NK-92 treated with Interleukin-12 subunit alpha and Interleukin-12 subunit beta, amount 100 ng/mL, for 24 hours (cell line): ENCODE measurements around the gene BCAS2.
"Not testable (repeated sequence)": the region's sequence is repeated elsewhere in the genome, so short reads cannot be mapped to it uniquely, and the experiment has no call there.

Experiments
- DNase-seq: peaks from one replicate; lab custom pipeline; 2025; lab: John Stamatoyannopoulos, UW

The BCAS2 gene

GRCh38 chr1:114581335-114582287 lies at the start of gene BCAS2:
Gene BCAS2, minus strand, starts transcription at chr1:114581615. Its CDS starts 24 bp downstream, at chr1:114581591.
- peak; percentile 90 for DNase-seq

- DNase-seq: no peak
Measured at GRCh38 chr1:114627107-114627506, 45.7 kb upstream of the BCAS2 start.

GRCh38 chr1:114623364-114623763 lies 41.9 kb upstream of the BCAS2 start:
- no peak for DNase-seq

GRCh38 chr1:114620419-114620818 lies 39.0 kb upstream of the BCAS2 start:
- DNase-seq: no peak

- DNase-seq: no peak
Measured at GRCh38 chr1:114618606-114619005, 37.2 kb upstream of the BCAS2 start.

GRCh38 chr1:114610546-114611245 lies 29.3 kb upstream of the BCAS2 start:
- DNase-seq: no peak

GRCh38 chr1:114609826-114610225 lies 28.4 kb upstream of the BCAS2 start:
- DNase-seq: no peak

- no peak for DNase-seq
Measured at GRCh38 chr1:114609026-114609425, 27.6 kb upstream of the BCAS2 start.

GRCh38 chr1:114607223-114607622 lies 25.8 kb upstream of the BCAS2 start:
- no peak for DNase-seq

- DNase-seq: no peak
Measured at GRCh38 chr1:114597949-114598348, 16.5 kb upstream of the BCAS2 start.

GRCh38 chr1:114595602-114596001 lies 14.2 kb upstream of the BCAS2 start:
- no peak for DNase-seq

- no peak for DNase-seq
Measured at GRCh38 chr1:114594046-114594445, 12.6 kb upstream of the BCAS2 start.

- no peak for DNase-seq
Measured at GRCh38 chr1:114589122-114589521, 7.7 kb upstream of the BCAS2 start.

- no peak for DNase-seq
Measured at GRCh38 chr1:114588196-114588689, 6.8 kb upstream of the BCAS2 start.

- DNase-seq: no peak
Measured at GRCh38 chr1:114587203-114587991, 6.0 kb upstream of the BCAS2 start.

- DNase-seq: no peak
Measured at GRCh38 chr1:114586513-114587047, 5.2 kb upstream of the BCAS2 start.

GRCh38 chr1:114585231-114585630 lies 3.8 kb upstream of the BCAS2 start:
- DNase-seq: no peak

- no peak for DNase-seq
Measured at GRCh38 chr1:114574365-114574764, 7.0 kb downstream of the BCAS2 start.

GRCh38 chr1:114564141-114564540 lies 17.3 kb downstream of the BCAS2 start:
- DNase-seq: no peak

GRCh38 chr1:114562978-114563510 lies 18.4 kb downstream of the BCAS2 start:
- not testable (repeated sequence) for DNase-seq

GRCh38 chr1:114561333-114561732 lies 20.1 kb downstream of the BCAS2 start:
- DNase-seq: no peak

GRCh38 chr1:114559356-114559755 lies 22.1 kb downstream of the BCAS2 start:
- DNase-seq: no peak
